CD4-positive, alpha-beta T cell treated with Interleukin-1 beta for 1 hour (primary cell): Measurements from ENCODE around the gene RASGRP2.

Experiments
- DNase-seq, 2 donors: peaks; one replicate each; pipeline ENCODE4 v3.0.0-alpha.2; 2020 to 2022

The RASGRP2 gene

DNA sequence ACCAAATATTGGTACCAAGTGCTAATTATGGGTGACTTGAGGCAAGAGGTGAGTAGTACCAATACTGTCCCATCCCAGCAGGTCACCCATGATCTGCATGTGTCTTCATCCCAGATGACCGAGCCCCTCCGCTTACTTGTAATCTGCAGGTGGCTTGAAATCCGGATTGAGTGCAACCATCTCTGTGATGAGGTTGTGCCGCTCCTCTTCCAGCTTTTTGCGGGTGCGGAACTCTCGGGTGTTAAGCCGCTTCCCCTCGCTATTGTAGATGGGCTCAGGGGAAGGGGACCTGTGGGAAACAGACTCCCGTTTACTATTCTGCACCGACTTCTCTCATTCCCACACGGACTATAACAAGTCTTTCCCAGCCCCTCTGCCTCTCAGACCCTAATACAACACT, 26.2 kb upstream of the RASGRP2 start:
- DNase-seq = no peak

- DNase-seq = no peak
Measured at GRCh38 chr11:64769283-64769682, 25.3 kb upstream of the RASGRP2 start.

GRCh38 chr11:64768300-64768694, 24.4 kb upstream of the RASGRP2 start:
- DNase-seq = no peak

GRCh38 chr11:64767344-64768299, 23.7 kb upstream of the RASGRP2 start:
- peak; percentile 77 to 85 for DNase-seq

- DNase-seq = no peak
Measured at GRCh38 chr11:64766881-64767280, 22.9 kb upstream of the RASGRP2 start.

DNA sequence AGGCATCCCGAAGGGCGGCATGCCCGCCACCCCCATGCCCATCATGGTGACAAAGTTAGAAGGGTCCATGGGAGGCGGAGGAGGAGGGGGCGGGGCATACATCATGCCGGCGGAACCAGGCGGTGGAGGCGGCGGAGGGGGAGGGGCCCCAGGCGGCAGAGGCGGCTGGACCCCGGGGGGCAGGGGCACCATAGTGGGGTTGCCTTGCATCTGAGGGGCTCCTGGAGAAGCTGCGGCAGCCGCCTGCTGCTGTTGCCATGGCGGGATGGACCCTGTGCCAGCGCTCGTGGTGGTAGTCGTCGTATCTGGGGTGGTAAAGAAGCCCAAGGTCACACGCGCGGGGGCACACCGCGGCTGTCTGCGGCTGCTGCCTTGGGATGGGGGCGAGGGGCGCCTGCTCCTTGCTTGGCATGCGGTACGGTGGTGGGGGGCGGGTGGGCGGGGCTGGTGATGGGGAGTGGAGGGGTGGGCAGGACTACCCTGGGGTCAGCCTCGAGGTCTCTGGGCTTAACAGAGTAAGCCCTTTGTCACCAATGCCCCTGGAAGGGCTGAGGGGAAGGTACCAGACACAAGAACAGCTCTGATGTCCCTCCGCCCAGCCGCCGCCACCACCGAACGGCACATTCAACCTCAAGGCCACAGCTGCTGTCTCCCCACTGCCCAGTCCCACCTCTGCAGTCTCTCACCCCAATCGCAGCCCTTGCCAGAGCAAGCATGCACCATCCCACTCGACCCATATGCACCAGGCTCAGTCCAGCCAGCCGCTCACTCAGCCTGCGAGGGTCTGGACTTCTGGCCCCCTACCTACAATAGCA, 22.1 kb upstream of the RASGRP2 start:
- no peak for DNase-seq

DNA sequence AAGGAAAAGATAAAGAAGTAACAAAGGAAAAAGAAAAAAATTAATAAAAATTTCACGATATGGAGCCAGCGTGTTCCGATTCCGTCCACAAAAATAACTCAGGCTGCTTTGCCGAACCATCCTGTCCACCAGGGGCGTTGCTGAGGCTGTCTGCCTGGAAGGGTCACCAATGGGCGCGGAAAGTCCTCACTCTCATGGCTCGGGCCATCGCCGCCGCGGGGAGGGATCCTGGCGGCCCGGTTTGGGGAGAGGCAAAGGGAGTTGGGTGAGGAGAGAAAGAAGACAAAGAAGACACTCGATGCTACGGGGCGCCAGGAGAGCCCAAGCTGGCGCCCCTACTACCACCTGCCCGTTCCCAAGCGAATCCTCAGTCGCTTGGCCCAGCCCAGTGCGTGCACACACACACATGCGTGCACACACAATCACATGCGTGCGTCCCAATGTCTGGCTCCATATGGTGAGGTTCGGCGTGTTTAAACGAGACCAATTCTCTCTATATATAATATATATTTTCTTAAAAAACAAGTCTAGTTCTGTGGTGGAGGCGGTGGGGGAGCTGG, 21.4 kb upstream of the RASGRP2 start:
- no peak for DNase-seq

DNA sequence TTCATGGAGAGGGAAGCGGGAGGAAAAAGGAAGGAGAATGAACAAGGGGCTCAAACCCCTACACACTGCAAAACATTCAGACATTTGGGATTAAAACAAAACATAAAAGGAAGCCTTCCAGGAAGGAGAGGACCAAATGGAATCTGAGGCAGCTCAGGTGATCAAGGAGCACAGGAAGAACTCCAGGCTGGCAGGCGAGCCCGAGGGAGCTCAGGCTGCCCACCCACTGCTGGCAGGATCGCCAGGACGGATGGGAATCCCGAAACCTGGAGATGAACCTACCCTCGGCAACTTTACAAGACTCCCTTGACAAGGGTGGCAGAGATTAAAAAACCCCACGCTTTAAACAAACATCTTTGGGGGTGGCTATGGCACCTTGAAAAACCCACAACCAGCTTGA, 20.8 kb upstream of the RASGRP2 start:
- DNase-seq = no peak

DNA sequence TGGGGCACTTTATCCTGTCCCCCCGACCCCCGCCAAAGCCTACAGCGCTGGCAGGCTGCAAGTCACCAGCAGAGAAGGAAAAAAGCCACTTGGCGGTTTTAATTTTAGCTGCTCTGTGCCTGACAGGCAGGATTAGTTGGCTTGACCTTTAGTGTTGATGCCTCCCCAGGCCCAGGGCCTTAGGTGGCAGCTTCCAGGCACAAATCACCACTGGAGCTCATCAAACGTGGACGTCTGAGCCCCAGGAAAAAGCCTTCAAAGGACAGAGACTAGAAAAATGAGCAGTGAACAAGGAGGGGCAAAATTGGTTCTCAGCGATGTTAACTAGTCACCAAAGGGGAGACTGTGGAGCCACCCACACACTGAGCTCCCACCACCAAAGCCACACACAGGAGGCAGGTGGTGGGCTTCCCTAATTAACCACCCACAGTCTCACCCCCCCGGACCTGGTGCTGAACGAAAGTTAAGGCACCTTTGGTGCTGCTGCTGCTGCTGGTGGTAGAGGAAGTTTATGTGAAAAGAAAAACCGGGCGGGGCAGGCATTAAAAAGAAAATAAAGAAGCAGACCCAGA, 20.2 kb upstream of the RASGRP2 start:
- peak; percentile 74 for DNase-seq

DNA sequence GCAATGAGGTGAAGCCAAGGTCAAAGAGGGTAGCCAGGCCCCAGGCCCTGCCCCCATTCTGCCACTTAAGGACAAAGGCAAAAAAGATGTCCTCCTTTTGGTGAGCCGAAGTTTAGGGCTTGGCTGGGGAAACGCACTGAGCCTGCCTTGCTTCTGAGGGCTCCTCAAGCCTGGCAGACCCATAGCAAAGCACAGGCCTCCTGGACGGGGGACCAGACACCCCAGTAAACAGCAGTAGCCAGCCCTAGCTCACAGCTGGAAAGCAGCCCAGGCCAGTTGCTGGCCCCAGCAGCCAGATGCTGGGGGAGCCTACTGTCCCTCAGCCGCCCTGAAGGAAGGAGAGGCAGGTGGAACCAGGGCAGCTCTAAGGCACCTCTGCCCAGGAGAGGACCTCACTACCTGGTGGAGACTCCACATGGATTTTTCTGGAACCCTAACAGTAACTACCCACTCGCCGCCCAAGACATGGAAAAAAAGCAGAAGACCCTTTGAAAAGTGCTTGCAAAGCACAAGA, 19.6 kb upstream of the RASGRP2 start:
- peak in 1 of 2 donors; percentile 39 for DNase-seq

GRCh38 chr11:64762674-64763525, 19.0 kb upstream of the RASGRP2 start:
- peak in 1 of 2 donors; percentile 48 for DNase-seq

DNA sequence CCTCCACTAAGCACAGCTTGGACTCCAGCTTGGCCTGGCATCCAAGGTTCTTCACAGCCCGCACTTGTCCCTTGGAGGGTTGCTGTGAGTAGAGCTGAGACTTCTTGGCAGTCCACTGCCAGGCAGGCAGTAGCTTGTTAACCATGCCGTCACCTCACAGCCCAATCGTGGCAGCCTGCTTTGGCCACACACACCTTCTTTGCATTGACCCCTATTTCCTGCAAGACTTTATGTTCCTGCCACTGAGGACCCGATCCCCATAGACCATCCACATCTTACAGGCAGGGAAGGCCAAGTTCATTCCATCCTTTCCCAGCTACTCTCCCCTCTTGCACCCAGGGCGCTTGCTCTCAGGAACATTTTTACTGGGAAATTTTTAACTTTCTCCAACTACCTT, 18.3 kb upstream of the RASGRP2 start:
- peak; percentile 34 to 36 for DNase-seq

DNA sequence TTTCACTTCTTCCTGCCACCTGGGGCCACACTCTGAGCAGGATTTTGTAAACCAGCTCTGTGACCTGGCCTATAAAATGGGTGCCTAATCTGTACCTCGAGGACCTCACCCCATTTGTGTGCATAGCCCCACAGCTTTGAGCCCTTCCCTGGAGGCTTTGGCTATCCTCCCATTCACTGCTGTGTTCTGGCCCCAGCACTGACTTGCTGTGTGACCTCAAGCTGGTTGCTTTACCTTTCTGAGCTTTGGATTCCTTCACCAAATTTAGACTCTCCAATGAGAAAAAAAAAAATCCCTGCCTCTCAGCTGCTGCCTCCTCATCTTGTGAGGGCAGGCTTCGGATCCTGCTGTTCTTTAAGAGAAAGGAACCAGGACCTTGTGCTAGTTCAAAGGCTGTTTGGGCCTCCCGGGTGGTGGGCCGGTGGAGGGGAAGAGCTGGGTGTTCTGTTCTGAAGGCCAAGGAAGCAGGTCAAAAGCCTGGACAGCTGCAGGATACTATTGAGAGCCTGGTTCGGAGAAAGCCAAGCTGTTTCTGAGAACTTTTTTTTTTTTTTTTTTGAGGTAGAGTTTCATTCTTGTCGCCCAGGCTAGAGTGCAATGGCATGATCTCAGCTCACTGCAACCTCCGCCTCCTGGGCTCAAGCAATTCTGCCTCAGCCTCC, 16.9 kb upstream of the RASGRP2 start:
- DNase-seq = peak in 1 of 2 donors; percentile 33

- DNase-seq = peak in 1 of 2 donors; percentile 32
Measured at GRCh38 chr11:64759722-64760719, 16.1 kb upstream of the RASGRP2 start, which contains the start of gene PYGM. Gene PYGM (minus strand): TSS chr11:64759974. CDS start chr11:64759898, 76 bp downstream.

GRCh38 chr11:64759131-64759721, 15.3 kb upstream of the RASGRP2 start:
- no peak for DNase-seq

DNA sequence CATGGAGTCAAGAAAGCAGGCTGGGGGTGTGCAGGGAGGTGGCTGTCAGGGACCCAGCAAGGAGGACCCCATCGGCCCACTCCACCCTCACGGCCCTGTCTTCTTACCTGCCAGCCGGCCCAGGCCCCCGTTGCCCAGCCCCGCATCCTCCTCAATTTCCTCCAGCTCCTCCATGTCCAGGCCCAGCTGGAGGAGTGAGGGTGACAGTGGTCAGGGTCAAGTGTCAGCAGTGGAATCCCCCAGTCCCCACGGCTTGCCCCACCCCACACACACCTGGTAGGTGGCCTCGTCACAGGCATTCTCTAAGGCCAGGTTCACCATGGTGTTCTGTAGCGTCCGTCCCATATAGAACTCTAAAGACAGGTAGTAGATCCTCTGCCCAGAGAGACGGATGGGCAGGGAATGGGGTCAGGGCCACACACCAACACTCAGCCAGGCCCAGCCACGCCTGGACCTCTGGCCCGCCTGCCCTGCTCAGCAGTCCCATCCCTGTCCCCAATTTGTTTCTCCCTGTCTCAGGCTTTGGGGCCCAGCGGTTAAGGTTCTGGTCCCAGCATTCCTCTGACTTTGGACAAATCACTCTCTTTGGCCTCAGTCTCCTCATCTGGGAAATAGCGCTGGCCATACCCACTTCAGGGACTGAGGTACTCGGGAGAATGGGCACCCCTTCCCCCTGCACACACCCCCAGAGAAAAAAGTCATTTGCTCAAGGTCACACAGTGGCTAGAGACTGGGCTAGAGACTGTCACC, 14.6 kb upstream of the RASGRP2 start:
- no peak for DNase-seq

- no peak for DNase-seq
Measured at GRCh38 chr11:64757549-64758329, 13.8 kb upstream of the RASGRP2 start.
